RWPE2 (cell line): Measurements from ENCODE around the gene MRPL18.

Experiments
- ATAC-seq: fragments of 200-7000 bp; cut with Tn5 transposase; 3 replicates; pipeline ENCODE4 v1.9.1; 2021; ENCODE audit warnings: low read depth
- DNase-seq: peaks from one replicate; pipeline ENCODE4 v3.0.0-alpha.2; 2020; ENCODE audit warnings: low spot score
- H3K27ac ChIP-seq: fragments of 450-650 bp; 2 replicates; pipeline ENCODE4 v1.5.1; 2017; ENCODE audit warnings: mild to moderate bottlenecking; ENCODE audit not compliant: poor library complexity, severe bottlenecking
- H3K27me3 ChIP-seq: fragments of 250-450 bp; sonication (Bioruptor Pico); 2 replicates; pipeline ENCODE4 v1.5.1; 2021; ENCODE audit warnings: mild to moderate bottlenecking, moderate library complexity; ENCODE audit not compliant: insufficient read depth, poor library complexity, severe bottlenecking
- H3K36me3 ChIP-seq: fragments of 250-450 bp; sonication (Bioruptor Pico); 2 replicates; pipeline ENCODE4 v1.5.1; 2020; ENCODE audit warnings: low read depth, mild to moderate bottlenecking, moderate library complexity
- H3K4me1 ChIP-seq: fragments of 250-450 bp; sonication (Bioruptor Pico); 2 replicates; pipeline ENCODE4 v1.5.1; 2021; ENCODE audit warnings: mild to moderate bottlenecking, moderate library complexity; ENCODE audit not compliant: insufficient read depth, poor library complexity, severe bottlenecking
- H3K4me3 ChIP-seq: fragments of 250-450 bp; sonication (Bioruptor Pico); 2 replicates; pipeline ENCODE4 v1.5.1; 2021; ENCODE audit warnings: mild to moderate bottlenecking, moderate library complexity; ENCODE audit not compliant: severe bottlenecking
- H3K9me3 ChIP-seq: fragments of 250-450 bp; sonication (Bioruptor Pico); 2 replicates; pipeline ENCODE4 v1.5.1; 2021; ENCODE audit warnings: mild to moderate bottlenecking, moderate library complexity; ENCODE audit not compliant: severe bottlenecking
- TF ChIP-seq, protein P1 (sequence below): fragments of 450-650 bp; IDR thresholded peaks from one replicate; pipeline ENCODE4 v1.5.1; 2017; ENCODE audit warnings: mild to moderate bottlenecking, moderate library complexity; ENCODE audit not compliant: poor library complexity, severe bottlenecking

MRPL18 gene

DNA sequence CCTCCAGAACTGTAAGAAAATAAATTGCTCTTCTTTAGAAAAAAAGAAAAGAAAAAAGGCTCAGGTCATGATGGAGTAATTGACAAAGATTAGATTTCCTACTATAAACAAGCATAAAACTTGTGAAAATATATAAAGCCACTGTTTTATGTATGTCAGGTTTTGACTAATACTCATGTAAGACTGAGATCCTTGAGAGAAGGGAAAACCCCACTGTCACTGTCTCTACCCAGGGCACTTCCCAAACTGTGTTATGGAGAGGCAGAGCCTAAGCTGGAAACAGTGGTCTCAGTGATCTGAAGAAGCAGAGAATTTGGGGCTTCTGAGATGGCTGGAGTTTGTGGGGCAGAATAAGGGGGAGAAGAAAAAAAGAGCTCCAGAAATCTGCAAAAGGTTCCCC lies 20.8 kb upstream of the MRPL18 start:
- no peaks in the 10 kb centered on the region for H3K9me3 ChIP-seq
- no peak overlapping the region for H3K27ac ChIP-seq
- ATAC-seq (no peak), DNase-seq (no peak)
- no peaks in the 10 kb centered on the region for H3K27me3 ChIP-seq
- TF ChIP-seq, protein P1, sequence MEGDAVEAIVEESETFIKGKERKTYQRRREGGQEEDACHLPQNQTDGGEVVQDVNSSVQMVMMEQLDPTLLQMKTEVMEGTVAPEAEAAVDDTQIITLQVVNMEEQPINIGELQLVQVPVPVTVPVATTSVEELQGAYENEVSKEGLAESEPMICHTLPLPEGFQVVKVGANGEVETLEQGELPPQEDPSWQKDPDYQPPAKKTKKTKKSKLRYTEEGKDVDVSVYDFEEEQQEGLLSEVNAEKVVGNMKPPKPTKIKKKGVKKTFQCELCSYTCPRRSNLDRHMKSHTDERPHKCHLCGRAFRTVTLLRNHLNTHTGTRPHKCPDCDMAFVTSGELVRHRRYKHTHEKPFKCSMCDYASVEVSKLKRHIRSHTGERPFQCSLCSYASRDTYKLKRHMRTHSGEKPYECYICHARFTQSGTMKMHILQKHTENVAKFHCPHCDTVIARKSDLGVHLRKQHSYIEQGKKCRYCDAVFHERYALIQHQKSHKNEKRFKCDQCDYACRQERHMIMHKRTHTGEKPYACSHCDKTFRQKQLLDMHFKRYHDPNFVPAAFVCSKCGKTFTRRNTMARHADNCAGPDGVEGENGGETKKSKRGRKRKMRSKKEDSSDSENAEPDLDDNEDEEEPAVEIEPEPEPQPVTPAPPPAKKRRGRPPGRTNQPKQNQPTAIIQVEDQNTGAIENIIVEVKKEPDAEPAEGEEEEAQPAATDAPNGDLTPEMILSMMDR: no peak
- H3K4me3 ChIP-seq: no peak overlapping the region
- H3K4me1 ChIP-seq: no peaks in the 10 kb centered on the region
- H3K36me3 ChIP-seq: peaks cover 97% of the 10 kb centered on the region

DNA sequence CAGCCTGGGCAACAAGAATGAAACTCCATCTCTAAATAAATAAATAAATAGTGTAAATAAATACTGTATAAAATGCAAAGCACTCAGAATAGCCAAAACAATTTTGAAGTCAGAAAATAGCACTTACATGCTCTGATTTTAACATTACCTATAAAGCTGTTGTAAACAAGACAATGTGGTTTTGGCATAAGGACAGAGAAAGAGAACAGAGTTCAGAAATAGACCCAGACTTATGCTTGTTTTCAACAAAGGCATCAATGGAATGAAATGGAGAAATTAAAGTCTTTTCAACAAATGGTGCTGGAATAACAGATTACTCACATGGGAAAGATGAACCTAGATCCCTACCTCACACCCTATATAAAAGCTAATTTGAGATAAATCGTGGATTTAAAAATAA lies 18.1 kb upstream of the MRPL18 start:
- DNase-seq: no peak
- no peaks in the 10 kb centered on the region for H3K27me3 ChIP-seq
- TF ChIP-seq, protein P1: no peak
- H3K9me3 ChIP-seq: no peaks in the 10 kb centered on the region
- H3K27ac ChIP-seq: no peak overlapping the region
- no peak for ATAC-seq
- no peaks in the 10 kb centered on the region for H3K4me1 ChIP-seq
- peaks cover 96% of the 10 kb centered on the region for H3K36me3 ChIP-seq
- H3K4me3 ChIP-seq: no peak overlapping the region

DNA sequence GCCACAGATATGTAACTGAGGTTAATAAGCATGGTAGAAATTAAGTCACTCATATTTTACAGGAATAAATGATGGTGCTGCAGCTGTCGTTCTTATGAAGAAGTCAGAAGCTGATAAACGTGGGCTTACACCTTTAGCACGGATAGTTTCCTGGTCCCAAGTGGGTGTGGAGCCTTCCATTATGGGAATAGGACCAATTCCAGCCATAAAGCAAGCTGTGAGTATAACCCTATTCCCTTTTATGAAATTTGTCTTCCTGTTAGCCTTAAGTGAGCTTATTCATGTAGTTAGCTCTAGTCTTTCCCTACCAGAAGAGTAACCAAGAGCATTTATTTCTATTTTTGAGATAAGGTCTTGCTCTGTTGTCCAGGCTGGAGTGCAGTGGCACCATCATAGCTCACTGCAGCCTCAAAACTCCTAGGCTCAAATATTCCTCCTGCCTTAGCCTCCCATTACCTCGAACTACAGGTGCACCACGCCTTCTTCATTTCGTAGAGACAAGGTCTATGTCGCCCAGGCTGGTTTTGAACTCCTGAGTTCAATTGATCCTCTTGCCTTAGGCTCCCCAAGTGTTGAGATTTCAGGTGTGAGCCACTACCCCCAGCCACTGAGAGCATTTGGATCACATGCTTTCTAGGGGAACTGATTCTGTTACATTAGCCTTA lies 12.9 kb upstream of the MRPL18 start:
- H3K9me3 ChIP-seq: no peaks in the 10 kb centered on the region
- H3K36me3 ChIP-seq: peaks cover 93% of the 10 kb centered on the region
- DNase-seq (no peak), ATAC-seq (no peak)
- H3K27me3 ChIP-seq: no peaks in the 10 kb centered on the region
- no peaks in the 10 kb centered on the region for H3K4me1 ChIP-seq
- no peak overlapping the region for H3K4me3 ChIP-seq
- H3K27ac ChIP-seq: no peak overlapping the region
- TF ChIP-seq, protein P1: no peak

- no peaks in the 10 kb centered on the region for H3K27me3 ChIP-seq
- no peak overlapping the region for H3K4me3 ChIP-seq
- H3K4me1 ChIP-seq: no peaks in the 10 kb centered on the region
- H3K9me3 ChIP-seq: no peaks in the 10 kb centered on the region
- peaks cover 96% of the 10 kb centered on the region for H3K36me3 ChIP-seq
- no peak overlapping the region for H3K27ac ChIP-seq
- ATAC-seq (no peak), DNase-seq (no peak)
- TF ChIP-seq, protein P1: no peak
Measured at GRCh38 chr6:159778131-159778530, 12.1 kb upstream of the MRPL18 start.

- H3K36me3 ChIP-seq: peaks cover 96% of the 10 kb centered on the region
- no peak for DNase-seq
- no peaks in the 10 kb centered on the region for H3K9me3 ChIP-seq
- ATAC-seq: no peak
- H3K27ac ChIP-seq: no peak overlapping the region
- H3K4me3 ChIP-seq: no peak overlapping the region
- no peaks in the 10 kb centered on the region for H3K27me3 ChIP-seq
- TF ChIP-seq, protein P1: no peak
- H3K4me1 ChIP-seq: no peaks in the 10 kb centered on the region
Measured at GRCh38 chr6:159778542-159779103, 11.6 kb upstream of the MRPL18 start.
